DMS53 treated with DMSO at 0.1 percent for 48 hours (cell line): ENCODE data around the gene LNX1.

ENCODE experiments used
- DNase-seq: peaks from one replicate; lab custom pipeline; 2025; ENCODE audit not compliant: unreplicated experiment; lab: John Stamatoyannopoulos, UW

LNX1 gene

GRCh38 chr4:53574528-53574927 is 16.8 kb downstream of the LNX1 start:
- no peak for DNase-seq

DNA sequence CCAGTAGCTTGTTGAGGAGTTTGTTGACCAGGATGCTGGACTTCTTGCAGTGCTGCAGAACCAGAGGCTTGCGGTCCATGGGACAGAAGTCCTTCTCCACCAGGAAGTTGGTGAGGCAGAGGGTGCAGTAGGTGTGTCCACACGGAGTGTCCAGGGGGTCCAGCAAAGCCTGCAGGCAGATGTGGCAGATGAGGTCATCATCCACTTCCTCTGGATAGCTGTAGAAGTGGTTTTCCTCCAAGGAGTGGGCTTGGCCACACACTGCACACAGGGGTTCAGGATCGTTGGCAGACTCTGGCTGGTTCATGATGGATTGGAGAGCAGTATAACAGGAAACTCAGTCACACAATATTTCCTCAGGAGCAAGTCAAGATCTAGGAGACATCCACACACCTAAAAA is 17.6 kb downstream of the LNX1 start:
- no peak for DNase-seq

- DNase-seq: no peak
These were observed 18.7 kb downstream of the LNX1 start for GRCh38 chr4:53572600-53572994.

GRCh38 chr4:53571936-53572599 is 19.2 kb downstream of the LNX1 start:
- no peak for DNase-seq

DNA sequence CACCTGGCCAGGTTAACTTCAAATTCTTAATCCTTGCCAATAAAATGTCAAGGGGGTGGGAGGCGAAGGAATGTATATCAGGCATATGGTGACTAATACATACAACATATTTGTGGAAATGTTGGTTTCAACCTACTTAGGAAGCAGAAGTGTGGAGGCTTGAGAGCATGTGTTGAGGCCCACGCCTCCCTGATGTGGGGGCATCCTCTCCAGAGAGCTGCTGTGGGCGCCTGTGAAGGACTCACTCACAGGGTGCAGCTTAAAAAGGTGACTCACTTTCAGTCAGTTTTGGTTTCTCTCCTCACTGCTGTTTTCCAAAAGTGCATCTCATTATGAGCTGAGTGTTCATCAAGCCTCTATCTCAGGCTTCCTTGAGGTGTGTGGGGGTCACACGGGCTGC is 27.5 kb downstream of the LNX1 start:
- DNase-seq: no peak

DNA sequence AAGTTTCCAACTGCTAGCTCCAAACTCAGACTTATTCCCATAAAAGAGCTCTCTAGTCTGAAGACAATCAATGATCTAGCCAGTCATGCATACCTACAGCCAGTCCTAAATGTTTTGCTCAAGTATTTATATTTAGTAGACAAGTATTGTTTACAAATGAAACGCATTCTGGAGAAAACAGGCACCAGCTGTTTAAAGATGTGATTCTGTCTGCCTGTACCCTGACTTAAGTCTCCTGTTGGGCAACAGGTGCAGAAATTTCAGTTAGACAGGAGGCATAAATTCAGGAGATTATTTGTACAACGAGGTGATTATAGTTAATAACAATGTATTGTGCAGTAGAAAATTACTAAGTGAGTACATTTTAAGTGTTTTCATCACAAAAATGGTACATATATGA is 28.9 kb downstream of the LNX1 start:
- no peak for DNase-seq

- DNase-seq: no peak
These were observed 32.2 kb downstream of the LNX1 start for GRCh38 chr4:53559021-53559620.

DNA sequence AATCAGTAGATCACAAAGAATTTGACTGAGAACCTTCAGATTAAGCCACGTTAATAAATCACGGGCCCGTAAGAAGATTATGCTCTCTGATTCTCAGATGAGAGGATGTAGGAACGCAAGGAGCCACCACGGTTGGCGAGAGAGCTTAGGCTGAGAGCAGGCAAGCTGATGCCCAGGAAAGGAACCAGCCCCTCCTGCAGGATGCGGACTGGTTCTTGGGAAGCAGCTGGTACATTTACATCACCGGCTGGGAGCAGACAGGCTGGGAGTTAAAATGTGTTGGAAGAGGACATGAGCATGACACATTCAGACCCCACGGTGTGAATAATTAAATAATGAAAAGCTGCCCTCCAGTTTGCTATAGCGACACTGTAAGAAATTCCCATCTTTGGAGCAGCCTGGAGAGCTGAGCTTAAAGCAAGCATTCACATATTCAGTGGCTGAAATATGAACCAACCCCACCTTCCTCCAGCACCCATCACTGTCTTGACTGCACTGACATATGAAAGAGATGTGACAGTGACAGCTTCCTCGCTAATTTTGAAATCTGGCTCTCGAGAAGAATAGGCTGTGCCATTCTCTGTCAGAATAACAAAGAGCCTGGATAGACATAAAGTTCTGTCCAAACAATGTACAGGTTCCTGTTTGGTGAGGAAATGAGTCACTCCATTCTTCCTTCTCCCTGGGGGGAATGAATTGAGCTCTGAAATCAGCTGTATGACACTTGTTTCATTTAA is 33.1 kb downstream of the LNX1 start:
- peak; percentile 33 for DNase-seq

DNA sequence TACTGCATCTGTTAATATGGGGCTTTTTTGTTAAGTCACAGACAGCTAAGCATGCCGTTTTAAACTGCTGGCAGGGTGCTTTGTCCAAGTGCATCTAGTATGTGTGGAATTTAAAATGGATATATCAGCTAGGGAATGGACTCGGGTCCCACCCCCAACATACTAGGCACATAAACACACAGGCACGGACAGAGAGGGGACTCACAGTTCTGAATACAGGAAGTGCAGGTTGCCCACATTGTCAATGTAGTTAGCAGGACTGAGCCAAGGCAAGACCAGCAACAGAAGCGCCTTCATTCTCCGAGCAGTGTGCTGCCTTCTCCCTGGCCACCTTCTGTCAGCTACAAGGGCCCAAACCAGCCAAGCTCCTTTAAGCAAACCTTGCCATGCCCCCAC is 33.6 kb downstream of the LNX1 start:
- no peak for DNase-seq

- no peak for DNase-seq
These were observed 34.6 kb downstream of the LNX1 start for GRCh38 chr4:53556651-53557050.

- DNase-seq: no peak
These were observed 37.6 kb downstream of the LNX1 start for GRCh38 chr4:53553486-53554210.

- no peak for DNase-seq
These were observed 38.6 kb downstream of the LNX1 start for GRCh38 chr4:53552711-53553110.

- DNase-seq: no peak
These were observed 39.3 kb downstream of the LNX1 start for GRCh38 chr4:53551958-53552357.

DNA sequence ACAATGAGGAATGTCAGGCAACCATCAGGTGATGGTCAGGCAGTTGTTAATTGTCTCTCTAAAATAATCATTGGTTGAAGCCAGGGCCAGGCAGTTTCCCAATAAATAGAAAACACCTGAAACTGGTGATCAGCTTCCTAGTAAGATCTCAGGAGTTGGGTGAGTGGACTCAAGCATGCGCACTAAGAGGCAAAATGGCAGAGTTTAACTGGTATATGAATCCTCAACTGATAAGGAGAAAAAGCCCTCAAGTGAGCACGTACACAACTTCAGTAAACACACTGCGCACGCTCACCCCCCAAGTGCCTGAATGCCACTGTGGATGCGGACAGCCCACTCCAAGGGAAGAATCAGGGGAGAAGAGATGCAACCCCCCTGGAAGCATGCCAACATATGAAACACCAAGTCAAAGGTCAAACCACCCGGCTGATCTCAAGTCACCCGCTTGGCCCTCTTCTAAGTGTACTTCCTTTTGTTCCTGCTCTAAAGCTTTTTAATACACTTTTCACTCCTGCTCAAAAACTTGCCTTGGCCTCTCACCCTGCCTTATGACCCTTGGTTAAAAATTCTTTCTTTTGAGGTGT is 39.9 kb downstream of the LNX1 start:
- no peak for DNase-seq

GRCh38 chr4:53548662-53549061 is 42.6 kb downstream of the LNX1 start:
- no peak for DNase-seq

DNA sequence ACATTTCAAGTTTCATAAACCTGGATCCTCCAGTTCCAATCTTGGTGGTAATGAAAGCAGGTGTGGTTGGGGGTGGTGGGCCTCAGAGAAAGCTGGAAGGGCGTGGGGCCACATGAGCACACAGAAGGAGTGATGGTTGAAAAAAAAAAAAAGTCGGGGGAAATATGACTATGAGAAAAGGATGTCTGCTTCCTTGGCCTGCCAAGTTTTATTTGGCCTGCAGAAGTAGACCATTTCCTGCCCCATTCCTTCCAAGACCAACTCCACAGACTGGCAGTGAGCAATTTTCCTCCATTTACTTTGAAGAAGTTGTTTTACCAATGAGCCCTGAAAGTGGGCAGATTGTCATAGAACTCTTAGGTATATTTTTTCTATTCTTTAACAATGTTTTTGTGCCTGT is 43.3 kb downstream of the LNX1 start:
- DNase-seq: no peak

DNA sequence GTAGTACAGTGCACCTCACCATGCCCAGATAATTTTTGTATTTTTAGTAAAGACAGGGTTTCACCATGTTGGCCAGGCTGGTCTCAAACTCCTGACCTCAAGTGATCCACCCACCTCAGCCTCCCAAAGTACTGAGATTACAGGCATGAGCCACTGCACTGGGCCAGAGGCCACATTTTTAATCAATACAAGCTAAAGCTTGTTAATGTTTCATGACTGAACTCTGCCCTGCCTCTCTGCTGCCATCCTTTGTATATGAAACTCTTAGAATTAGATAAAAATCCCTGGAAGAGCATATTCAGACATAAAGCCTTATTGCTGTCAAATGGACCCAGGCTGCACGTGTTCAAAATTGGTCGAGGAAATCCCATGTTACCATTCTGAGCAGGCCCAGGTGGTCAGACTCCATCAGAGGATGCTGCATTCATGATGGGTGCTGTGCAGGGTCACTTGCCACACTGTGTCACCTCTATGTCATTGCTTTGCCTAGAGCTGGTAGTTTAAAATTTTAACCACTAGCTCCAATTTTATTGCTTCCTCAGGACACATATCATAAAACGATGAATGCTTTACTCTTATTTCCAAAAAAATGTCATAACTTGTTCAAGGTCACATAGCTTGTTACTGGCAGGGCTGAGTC is 45.2 kb downstream of the LNX1 start:
- no peak for DNase-seq

DNA sequence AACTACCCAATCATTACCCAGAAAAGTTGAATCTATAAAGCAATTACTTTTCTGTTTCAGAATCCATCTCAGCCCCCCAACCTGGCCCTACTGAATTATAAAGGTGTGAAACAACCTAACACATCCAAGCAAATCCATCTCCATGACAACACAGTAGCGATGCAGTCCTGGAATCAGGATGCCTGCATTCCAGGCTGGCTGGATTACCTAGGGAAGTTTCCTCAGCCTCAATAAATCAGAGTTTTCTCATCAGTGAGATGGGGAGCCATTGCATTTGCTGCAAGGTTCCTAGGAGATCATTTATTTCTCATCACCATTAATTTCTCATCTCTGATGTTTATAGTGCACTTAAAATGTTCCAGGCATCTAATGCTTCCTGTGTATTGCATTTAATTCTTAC is 46.0 kb downstream of the LNX1 start:
- DNase-seq: no peak

GRCh38 chr4:53543561-53543960 is 47.7 kb downstream of the LNX1 start:
- no peak for DNase-seq

GRCh38 chr4:53541577-53542206 is 49.6 kb downstream of the LNX1 start:
- no peak for DNase-seq

DNA sequence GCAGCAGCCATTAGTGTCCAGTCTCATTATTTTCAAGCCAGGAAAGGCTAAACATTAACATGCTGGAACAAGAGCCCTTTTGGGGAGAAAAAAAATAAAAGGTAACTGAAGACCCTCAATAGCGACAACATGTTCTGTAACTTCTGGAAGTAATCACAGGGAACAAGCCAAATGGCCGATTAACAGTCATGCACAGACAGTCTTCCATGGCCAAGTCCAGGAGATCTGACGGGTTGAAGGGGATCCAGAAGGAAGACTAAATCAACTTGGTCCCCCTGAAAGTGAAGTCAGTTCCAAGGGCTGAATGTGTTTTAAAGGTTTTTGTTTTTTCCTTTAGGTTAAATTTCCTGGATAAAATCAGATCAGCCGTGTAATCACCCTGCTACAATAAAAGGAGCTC is 52.5 kb downstream of the LNX1 start:
- no peak for DNase-seq
